Liver (tissue), 9 donors: ENCODE results near the gene RAB3C. TPM values are rescaled to one million over a fixed set of nuclear protein-coding genes. Genes with fewer than 3 reads are reported as not detected.

Source experiments
- DNase-seq: peaks from one replicate; pipeline ENCODE4 v3.0.0-alpha.2; 2017; ENCODE audit warnings: low spot score
- H3K27ac ChIP-seq, 2 donors: one replicate each; pipeline ENCODE4 v1.7.0; 2013; ENCODE audit warnings: inconsistent platforms in 2 of 2, low read length in 2 of 2, control low read depth in 1 of 2, low read depth in 1 of 2, mild to moderate bottlenecking in 1 of 2
- H3K27me3 ChIP-seq, 4 donors: one replicate each; pipeline versions ENCODE4 v1.6.1 to v1.7.0; 2013; ENCODE audit warnings: low read length in 3 of 4, inconsistent platforms in 1 of 4, mild to moderate bottlenecking in 1 of 4, moderate library complexity in 1 of 4; ENCODE audit not compliant: control insufficient read depth in 4 of 4, insufficient read depth in 4 of 4
- H3K36me3 ChIP-seq, 4 donors: one replicate each; pipeline versions ENCODE4 v1.6.1 to v1.7.0; 2013; ENCODE audit warnings: low read length in 3 of 4, mild to moderate bottlenecking in 3 of 4, low read depth in 1 of 4, moderate library complexity in 1 of 4; ENCODE audit not compliant: control insufficient read depth in 4 of 4, insufficient read depth in 3 of 4
- H3K4me1 ChIP-seq, 4 donors: one replicate each; pipeline versions ENCODE4 v1.6.1 to v1.7.0; 2013; ENCODE audit warnings: low read length in 3 of 4, mild to moderate bottlenecking in 3 of 4, moderate library complexity in 1 of 4; ENCODE audit not compliant: control insufficient read depth in 4 of 4, insufficient read depth in 4 of 4
- H3K4me3 ChIP-seq, 3 donors: one replicate each; pipeline versions ENCODE4 v1.6.1 to v1.7.0; 2013; ENCODE audit warnings: low read length in 3 of 3, control low read depth in 1 of 3, low read depth in 1 of 3, mild to moderate bottlenecking in 1 of 3
- H3K9ac ChIP-seq, 2 donors: one replicate each; pipeline ENCODE4 v1.7.0; 2013; ENCODE audit warnings: low read length in 2 of 2, mild to moderate bottlenecking in 2 of 2, moderate library complexity in 2 of 2, control low read depth in 1 of 2, low read depth in 1 of 2
- H3K9me3 ChIP-seq, 4 donors: one replicate each; pipeline versions ENCODE4 v1.6.1 to v1.7.0; 2013; ENCODE audit warnings: low read length in 3 of 4; ENCODE audit not compliant: control insufficient read depth in 4 of 4
- CTCF ChIP-seq: fragments of 150-350 bp; IDR thresholded peaks from 2 replicates; pipeline ENCODE4 v1.5.1; 2017; ENCODE audit warnings: improper control_type of control experiment, low read depth, low read length; ENCODE audit not compliant: missing input control
- EGR1 ChIP-seq, 2 donors: IDR thresholded peaks; 2 replicates each; pipeline ENCODE4 v1.6.1; 2016 to 2018; ENCODE audit warnings: antibody characterized with exemption in 2 of 2, low read depth in 2 of 2
- FOXA1 ChIP-seq: IDR thresholded peaks from 2 replicates; pipeline ENCODE4 v1.6.1; 2016; ENCODE audit warnings: antibody characterized with exemption
- FOXA2 ChIP-seq: IDR thresholded peaks from 2 replicates; pipeline ENCODE4 v1.6.1; 2016; ENCODE audit warnings: antibody characterized with exemption
- GABPA ChIP-seq, 2 donors: IDR thresholded peaks in 1 of 2; conservative IDR thresholded peaks in 1 of 2; 2 replicates each; pipeline ENCODE4 v1.6.1; 2016; ENCODE audit warnings: antibody characterized with exemption in 2 of 2, mild to moderate bottlenecking in 1 of 2, moderate library complexity in 1 of 2
- HNF4A ChIP-seq, 2 donors: conservative IDR thresholded peaks; 2 replicates each; pipeline ENCODE4 v1.6.1; 2016; ENCODE audit warnings: antibody characterized with exemption in 2 of 2, mild to moderate bottlenecking in 2 of 2
- HNF4G ChIP-seq: IDR thresholded peaks from 2 replicates; pipeline ENCODE4 v1.6.1; 2016; ENCODE audit warnings: antibody characterized with exemption
- MAX ChIP-seq: IDR thresholded peaks from 2 replicates; pipeline ENCODE4 v1.6.1; 2016; ENCODE audit warnings: antibody characterized with exemption
- NR2F2 ChIP-seq: IDR thresholded peaks from 2 replicates; pipeline ENCODE4 v1.6.1; 2016; ENCODE audit warnings: antibody characterized with exemption
- RAD21 ChIP-seq, 2 donors: IDR thresholded peaks; 2 replicates each; pipeline ENCODE4 v1.6.1; 2016; ENCODE audit warnings: antibody characterized with exemption in 2 of 2, mild to moderate bottlenecking in 2 of 2
- REST ChIP-seq: IDR thresholded peaks from 2 replicates; pipeline ENCODE4 v1.6.1; 2016; ENCODE audit warnings: antibody characterized with exemption, mild to moderate bottlenecking
- RXRA ChIP-seq, 2 donors: IDR thresholded peaks; 2 replicates each; pipeline ENCODE4 v1.6.1; 2017 to 2018; ENCODE audit warnings: antibody characterized with exemption in 2 of 2, mild to moderate bottlenecking in 1 of 2
- SP1 ChIP-seq: IDR thresholded peaks from 2 replicates; pipeline ENCODE4 v1.6.1; 2018; ENCODE audit warnings: antibody characterized with exemption, mild to moderate bottlenecking
- TAF1 ChIP-seq: conservative IDR thresholded peaks from 2 replicates; pipeline ENCODE4 v1.6.1; 2016; ENCODE audit warnings: antibody characterized with exemption, mild to moderate bottlenecking
- YY1 ChIP-seq: IDR thresholded peaks from 2 replicates; pipeline ENCODE4 v1.6.1; 2016; ENCODE audit warnings: antibody characterized with exemption, mild to moderate bottlenecking
- ZBTB33 ChIP-seq: IDR thresholded peaks from 2 replicates; pipeline ENCODE4 v1.6.1; 2016; ENCODE audit warnings: antibody characterized with exemption
- WGBS: extraction: QIAGEN DNeasy Blood & Tissue Kit; methylation state at CpG from one replicate; pipeline ENCODE4 v1.1.7; 2013; 5-methylcytosine and 5-hydroxymethylcytosine counted together
- polyA plus RNA-seq, 2 donors: library from polyadenylated mRNA; stranded (reverse) in 1 of 2; unstranded in 1 of 2; fragments of 200-250 nt in 1 of 2; fragments of >200 nt in 1 of 2; fragmentation: Nextera tagmentation in 1 of 2; extraction: Ambion mirVana in 1 of 2; gene quantifications; one replicate each; pipeline versions ENCODE4 v1.2.1 to v1.2.3, GENCODE V29; 2013 to 2015
- total RNA-seq, 2 donors: library from RNA; depleted of rRNA; stranded (reverse); fragments of >200 nt; gene quantifications; one replicate each; pipeline ENCODE4 v1.2.3, GENCODE V29; 2014
- donor health status: healthy.
- donor health status: healthy.
- donor health status: healthy.
- donor health status: healthy.
- donor health status: healthy.

RAB3C gene
- total and polyA plus RNA-seq, 4 donors = 0.72 to 4.6 (median 1.3) TPM

- TF ChIP-seq REST = no peak
- no peak for TF ChIP-seq HNF4G
- no peak for TF ChIP-seq EGR1 (IDR thresholded peaks at IDR 0.05; ENCODE audit: low read depth in 2 of 2)
- no peak for TF ChIP-seq FOXA1
- TF ChIP-seq RAD21 (IDR thresholded peaks at IDR 0.05) = no peak
- no peak for TF ChIP-seq NR2F2
Observed at GRCh38 chr5:58891971-58892343, 309.1 kb downstream of the RAB3C start (continued).

GRCh38 chr5:58893551-58893950 is 310.7 kb downstream of the RAB3C start:
- 94% methylated on average over 1 of the region's 1 CpG for WGBS

GRCh38 chr5:58898006-58898405 is 315.1 kb downstream of the RAB3C start:
- no peaks in the 10 kb centered on the region for H3K9me3 ChIP-seq
- TF ChIP-seq MAX = no peak
- TF ChIP-seq SP1 = no peak
- TF ChIP-seq RAD21 (IDR thresholded peaks at IDR 0.05) = no peak
- no peak for TF ChIP-seq FOXA1
- no peak for TF ChIP-seq EGR1 (IDR thresholded peaks at IDR 0.05; ENCODE audit: low read depth in 2 of 2)
- no peak for TF ChIP-seq GABPA (IDR thresholded peaks at IDR 0.05 in 1 of 2, conservative IDR thresholded peaks at IDR 0.05 in 1 of 2)
- TF ChIP-seq HNF4A (conservative IDR thresholded peaks at IDR 0.05) = no peak
- TF ChIP-seq YY1 = no peak
- no peak for TF ChIP-seq REST
- TF ChIP-seq CTCF = no peak
- no peak for TF ChIP-seq TAF1
- no peak for TF ChIP-seq RXRA (IDR thresholded peaks at IDR 0.05)
- no peak for TF ChIP-seq FOXA2
- TF ChIP-seq NR2F2 = no peak
- no peak for TF ChIP-seq ZBTB33
- no peak overlapping the region for H3K27ac ChIP-seq
- H3K4me1 ChIP-seq = no peaks in the 10 kb centered on the region
- no peaks in the 10 kb centered on the region for H3K36me3 ChIP-seq
- DNase-seq = no peak
- H3K4me3 ChIP-seq = no peak overlapping the region
- no peak overlapping the region for H3K9ac ChIP-seq
- WGBS = 96% methylated on average over 4 of the region's 4 CpGs
- H3K27me3 ChIP-seq = no peaks in the 10 kb centered on the region

More at GRCh38 chr5:58893551-58893950, 310.7 kb downstream of the RAB3C start:
- Histone ChIP-seq H3K9me3 (no peaks in the 10 kb centered on the region), H3K4me1 (no peaks in the 10 kb centered on the region), H3K9ac (no peak overlapping the region), H3K27ac (no peak overlapping the region), H3K27me3 (peaks cover 0 to 3% (median 0%) of the 10 kb centered on the region in 4 donors), H3K4me3 (no peak overlapping the region), H3K36me3 (no peaks in the 10 kb centered on the region)
- no peak for DNase-seq
- no peak for TF ChIP-seq TAF1
- TF ChIP-seq RAD21 (IDR thresholded peaks at IDR 0.05) = no peak
- no peak for TF ChIP-seq NR2F2
